ENCODE measurements around the gene LGI2. TPM values are rescaled to one million over a fixed set of nuclear protein-coding genes. Genes with fewer than 3 reads are reported as not detected.

Gene LGI2
- total RNA-seq, 2 donors from 2014 or later: 0.05 to 2.8 TPM

- no peak overlapping the region for H3K27ac ChIP-seq
- 70% methylated on average over 8 of the region's 8 CpGs for WGBS
- no peaks in the 10 kb centered on the region for H3K27me3 ChIP-seq (replicated peaks; ENCODE audit: insufficient read depth)
- no peak for TF ChIP-seq POLR2AphosphoS5 (IDR thresholded peaks at IDR 0.05)
- TF ChIP-seq POLR2A (IDR thresholded peaks at IDR 0.05): no peak
- no peak for TF ChIP-seq CTCF (IDR thresholded peaks at IDR 0.05)
- no peaks in the 10 kb centered on the region for H3K9me3 ChIP-seq
- H3K4me3 ChIP-seq: no peak overlapping the region
- no peak for DNase-seq (ENCODE audit: low spot score)
- intact Hi-C loops (cut with DNase I): no loop called here
- no peaks in the 10 kb centered on the region for H3K36me3 ChIP-seq
- no peaks in the 10 kb centered on the region for H3K4me1 ChIP-seq (replicated peaks)
These were observed 18.1 kb downstream of the LGI2 start for GRCh38 chr4:25012655-25013054.

- Histone ChIP-seq H3K27ac (no peak overlapping the region), H3K4me1 (replicated peaks) (no peaks in the 10 kb centered on the region), H3K9me3 (no peaks in the 10 kb centered on the region), H3K4me3 (no peak overlapping the region), H3K27me3 (replicated peaks; ENCODE audit: insufficient read depth) (no peaks in the 10 kb centered on the region), H3K36me3 (no peaks in the 10 kb centered on the region)
- intact Hi-C loops (cut with DNase I): no loop called here
- 75% methylated on average over 14 of the region's 14 CpGs for WGBS
- DNase-seq (ENCODE audit: low spot score): no peak
- no peak for TF ChIP-seq POLR2AphosphoS5 (IDR thresholded peaks at IDR 0.05)
- TF ChIP-seq CTCF (IDR thresholded peaks at IDR 0.05): no peak
- no peak for TF ChIP-seq POLR2A (IDR thresholded peaks at IDR 0.05)
These were observed 19.4 kb downstream of the LGI2 start for GRCh38 chr4:25011135-25011866.

- intact Hi-C loops (cut with DNase I): no loop called here
- TF ChIP-seq CTCF (IDR thresholded peaks at IDR 0.05): no peak
- TF ChIP-seq POLR2A (IDR thresholded peaks at IDR 0.05): no peak
- TF ChIP-seq POLR2AphosphoS5 (IDR thresholded peaks at IDR 0.05): no peak
- Histone ChIP-seq H3K27me3 (replicated peaks; ENCODE audit: insufficient read depth) (no peaks in the 10 kb centered on the region), H3K27ac (no peak overlapping the region), H3K4me1 (replicated peaks) (no peaks in the 10 kb centered on the region), H3K4me3 (no peak overlapping the region), H3K36me3 (no peaks in the 10 kb centered on the region), H3K9me3 (no peaks in the 10 kb centered on the region)
- 94% methylated on average over 2 of the region's 2 CpGs for WGBS
- DNase-seq (ENCODE audit: low spot score): no peak
These were observed 23.1 kb downstream of the LGI2 start for GRCh38 chr4:25007598-25007997.

GRCh38 chr4:25002681-25003080 is 28.1 kb downstream of the LGI2 start:
- intact Hi-C loops (cut with DNase I): no loop called here
- Histone ChIP-seq H3K27ac (no peak overlapping the region), H3K4me3 (no peak overlapping the region), H3K36me3 (no peaks in the 10 kb centered on the region), H3K4me1 (replicated peaks) (no peaks in the 10 kb centered on the region), H3K9me3 (no peaks in the 10 kb centered on the region), H3K27me3 (replicated peaks; ENCODE audit: insufficient read depth) (no peaks in the 10 kb centered on the region)
- 85% methylated on average over 1 of the region's 1 CpG for WGBS
- DNase-seq (ENCODE audit: low spot score): no peak
- TF ChIP-seq CTCF (IDR thresholded peaks at IDR 0.05) (no peak), POLR2A (IDR thresholded peaks at IDR 0.05) (no peak), POLR2AphosphoS5 (IDR thresholded peaks at IDR 0.05) (no peak)

- intact Hi-C loops (cut with DNase I): no loop called here
These were observed 29.2 kb downstream of the LGI2 start for GRCh38 chr4:25001509-25001908.

More at GRCh38 chr4:25001509-25001908, 29.2 kb downstream of the LGI2 start:
- Histone ChIP-seq H3K27me3 (replicated peaks; ENCODE audit: insufficient read depth) (no peaks in the 10 kb centered on the region), H3K36me3 (no peaks in the 10 kb centered on the region), H3K9me3 (no peaks in the 10 kb centered on the region), H3K4me1 (replicated peaks) (no peaks in the 10 kb centered on the region), H3K27ac (no peak overlapping the region), H3K4me3 (no peak overlapping the region)
- TF ChIP-seq POLR2AphosphoS5 (IDR thresholded peaks at IDR 0.05) (no peak), CTCF (IDR thresholded peaks at IDR 0.05) (no peak), POLR2A (IDR thresholded peaks at IDR 0.05) (no peak)
- 93% methylated on average over 3 of the region's 3 CpGs for WGBS
- no peak for DNase-seq (ENCODE audit: low spot score)

Measured in prostate gland (tissue), 2 donors.